HepG2 (cell line): ENCODE measurements around the gene CENPL. TPM values are rescaled to one million over a fixed set of nuclear protein-coding genes. Genes with fewer than 3 reads are reported as not detected.

Experiments
- ATAC-seq: fragments of 200-7000 bp; cut with Tn5 transposase; 3 replicates; pipeline ENCODE4 v1.9.1; 2020; ENCODE audit warnings: mild to moderate bottlenecking, moderate library complexity
- BruUV-seq: library from RNA; stranded (reverse); fragments of 400-500 nt; replicated peaks from 2 replicates; lab custom pipeline; 2021; lab: Mats Ljungman, UMichigan
- CTCF ChIA-PET: fragments of 300-600 bp; formaldehyde crosslinking; extraction: SDS; loops from one replicate; lab custom pipeline; 2021; ENCODE audit warnings: low total read pairs, inconsistent platforms, low intra/inter-chr PET ratio; lab: Yijun Ruan, JAX
- POLR2A ChIA-PET: fragments of 350-600 bp; sonication (Branson Sonifier 250); formaldehyde crosslinking; loops from one replicate; lab custom pipeline; 2020; ENCODE audit warnings: antibody characterized with exemption, inconsistent platforms; lab: Yijun Ruan, JAX
- DNase-seq: peaks from one replicate; pipeline ENCODE4 v3.0.0-alpha.2; 2015; ENCODE audit warnings: low spot score
- FAIRE-seq: peaks from 3 replicates; lab custom pipeline; 2011; peaks lifted over from hg19 to GRCh38; lab: Jason Lieb, UNC
- H2AFZ ChIP-seq: one replicate; pipeline ENCODE4 v1.6.1; 2011; ENCODE audit warnings: low read length, inconsistent platforms
- H3K27ac ChIP-seq: fragments of 300-600 bp; 3 replicates; pipeline ENCODE4 v1.8.0; 2011; ENCODE audit warnings: mixed run types, mild to moderate bottlenecking, mixed read lengths, low read length, inconsistent platforms; ENCODE audit not compliant: insufficient read depth; ENCODE audit errors: extremely low read length
- H3K27me3 ChIP-seq, 2 experiments: fragments of 200-600 bp in 1 of 2; 2 replicates in 1 of 2; 3 replicates in 1 of 2; pipeline versions ENCODE4 v1.6.0 to v1.8.0; 2011; ENCODE audit warnings: low read length in 2 of 2, mild to moderate bottlenecking in 2 of 2, moderate library complexity in 2 of 2, inconsistent platforms in 1 of 2; ENCODE audit not compliant: insufficient read depth in 2 of 2, control insufficient read depth in 1 of 2
- H3K36me3 ChIP-seq, 2 experiments: fragments of 200-600 bp in 1 of 2; replicated peaks in 1 of 2; 2 replicates in 1 of 2; 3 replicates in 1 of 2; pipeline versions ENCODE4 v1.5.1 to v1.8.0; 2011; ENCODE audit warnings: low read length in 2 of 2, inconsistent platforms in 1 of 2; ENCODE audit not compliant: insufficient read depth in 2 of 2, control insufficient read depth in 1 of 2
- H3K4me1 ChIP-seq: 2 replicates; pipeline ENCODE4 v1.5.1; 2012; ENCODE audit warnings: low read length, inconsistent platforms; ENCODE audit not compliant: insufficient read depth
- H3K4me2 ChIP-seq: 2 replicates; pipeline ENCODE4 v1.6.0; 2011; ENCODE audit warnings: low read depth, low read length, inconsistent platforms
- H3K4me3 ChIP-seq, 3 experiments: fragments of 200-600 bp in 1 of 3; sonication (generic), shearing (Covaris generic) in 1 of 3; replicated peaks in 1 of 3; 2 replicates each; pipeline ENCODE4 v1.5.1; 2011 to 2016; ENCODE audit warnings: low read length in 3 of 3, inconsistent platforms in 2 of 3, low read depth in 2 of 3, mild to moderate bottlenecking in 2 of 3, control low read depth in 1 of 3, mixed read lengths in 1 of 3; ENCODE audit not compliant: insufficient read depth in 1 of 3
- H3K79me2 ChIP-seq: one replicate; pipeline ENCODE4 v1.6.1; 2011; ENCODE audit warnings: low read length, inconsistent platforms; ENCODE audit not compliant: insufficient read depth
- H3K9ac ChIP-seq: 2 replicates; pipeline ENCODE4 v1.6.0; 2011; ENCODE audit warnings: mild to moderate bottlenecking, low read depth, low read length, inconsistent platforms; ENCODE audit not compliant: insufficient read depth
- H3K9me3 ChIP-seq: 2 replicates; pipeline ENCODE4 v1.5.1; 2012; ENCODE audit warnings: mild to moderate bottlenecking, low read length
- H4K20me1 ChIP-seq: 2 replicates; pipeline ENCODE4 v1.6.0; 2011; ENCODE audit warnings: inconsistent platforms, mild to moderate bottlenecking, low read length, moderate library complexity; ENCODE audit not compliant: insufficient read depth
- AKAP8 ChIP-seq: sonication (generic); formaldehyde crosslinking; IDR thresholded peaks from 2 replicates; pipeline ENCODE4 v1.5.1; 2020; ENCODE audit warnings: mild to moderate bottlenecking, missing genetic modification reagents
- DR1 ChIP-seq: sonication (generic); formaldehyde crosslinking; IDR thresholded peaks from 2 replicates; pipeline ENCODE4 v1.8.0; 2021; ENCODE audit warnings: mild to moderate bottlenecking, missing genetic modification reagents, inconsistent platforms
- MATR3 ChIP-seq: sonication (generic); formaldehyde crosslinking; IDR thresholded peaks from 2 replicates; pipeline ENCODE4 v1.4.0; 2020; ENCODE audit warnings: missing genetic modification reagents
- NR2F2 ChIP-seq: IDR thresholded peaks from 2 replicates; pipeline ENCODE4 v1.6.1; 2012; ENCODE audit warnings: low read depth, inconsistent platforms, borderline replicate concordance
- RFXANK ChIP-seq: IDR thresholded peaks from 2 replicates; pipeline ENCODE4 v1.6.1; 2016
- SSRP1 ChIP-seq: IDR thresholded peaks from 2 replicates; pipeline ENCODE4 v1.6.1; 2016; ENCODE audit warnings: control low read depth
- SUZ12 ChIP-seq: fragments of 150-350 bp; IDR thresholded peaks from 2 replicates; pipeline ENCODE4 v1.6.1; 2014; ENCODE audit warnings: low read depth, low read length
- TP53 ChIP-seq: sonication (generic); formaldehyde crosslinking; conservative IDR thresholded peaks from 2 replicates; pipeline ENCODE4 v1.4.0; 2020; ENCODE audit warnings: missing genetic modification reagents
- ZFP82 ChIP-seq: sonication (generic); formaldehyde crosslinking; IDR thresholded peaks from 2 replicates; pipeline ENCODE4 v1.5.1; 2020; ENCODE audit warnings: mild to moderate bottlenecking, missing genetic modification reagents, borderline replicate concordance
- ZIK1 ChIP-seq: sonication (generic); formaldehyde crosslinking; IDR thresholded peaks from 2 replicates; pipeline ENCODE4 v1.5.0; 2020; ENCODE audit warnings: mild to moderate bottlenecking, low read depth, missing genetic modification reagents, borderline replicate concordance
- ZNF20 ChIP-seq: sonication (generic); formaldehyde crosslinking; IDR thresholded peaks from 2 replicates; pipeline ENCODE4 v1.4.0; 2020; ENCODE audit warnings: mild to moderate bottlenecking, moderate library complexity, missing genetic modification reagents
- ZNF501 ChIP-seq: sonication (generic); formaldehyde crosslinking; IDR thresholded peaks from 2 replicates; pipeline ENCODE4 v1.5.1; 2020; ENCODE audit warnings: mild to moderate bottlenecking, moderate library complexity, missing genetic modification reagents
- ZNF768 ChIP-seq: sonication (generic); formaldehyde crosslinking; IDR thresholded peaks from 2 replicates; pipeline ENCODE4 v1.4.0; 2020; ENCODE audit warnings: missing genetic modification reagents
- ZNF839 ChIP-seq: sonication (generic); formaldehyde crosslinking; IDR thresholded peaks from 2 replicates; pipeline ENCODE4 v1.4.0; 2020; ENCODE audit warnings: missing genetic modification reagents, mild to moderate bottlenecking, borderline replicate concordance
- WGBS: methylation state at CpG from one replicate; pipeline ENCODE4 v1.1.6; 2017; ENCODE audit warnings: low lambda C conversion rate; 5-methylcytosine and 5-hydroxymethylcytosine counted together
- in situ Hi-C: cut with HindIII; loops from 2 replicates; pipeline ENCODE4 v1.10.0; 2017; ENCODE audit warnings: low pct_unique_long_range_greater_than_20kb; ENCODE audit not compliant: extremely low pct_ligation_motif_present
- intact Hi-C: fragments of 100-400 bp; cut with micrococcal nuclease; formaldehyde crosslinking; loops from one replicate; pipeline ENCODE4 v1.10.0; 2022; ENCODE audit not compliant: unreplicated experiment
- polyA plus RNA-seq, 8 experiments: library from polyadenylated mRNA; depleted of rRNA in 3 of 8; stranded (reverse) in 7 of 8; unstranded in 1 of 8; fragments of >200 nt; fragmentation: Illumina TruSeq in 4 of 8; extraction: Trizol in 4 of 8; gene quantifications; 2 replicates each; pipeline versions ENCODE4 v1.2.1 to v1.2.3, GENCODE V29; 2011 to 2016; ENCODE audit warnings: low read depth in 4 of 8, missing spikeins in 1 of 8, mixed read lengths in 1 of 8; ENCODE audit not compliant: insufficient read depth in 1 of 8
- total RNA-seq, 5 experiments: library from RNA; depleted of rRNA; stranded (reverse); fragments of >200 nt; fragmentation: Illumina TruSeq; extraction: Trizol; gene quantifications; 2 replicates each; pipeline ENCODE4 v1.2.3, GENCODE V29; 2016; ENCODE audit warnings: low read depth in 1 of 5
- TF ChIP-seq, protein P1 (sequence below): sonication (generic); formaldehyde crosslinking; IDR thresholded peaks from 2 replicates; pipeline ENCODE4 v1.8.1; 2023; ENCODE audit warnings: mild to moderate bottlenecking, moderate library complexity, missing genetic modification reagents
- TF ChIP-seq, protein P2 (sequence below): sonication (generic); formaldehyde crosslinking; IDR thresholded peaks from 2 replicates; pipeline ENCODE4 v1.8.0; 2022; ENCODE audit warnings: mild to moderate bottlenecking, missing genetic modification reagents
- TF ChIP-seq, protein P3 (sequence below): sonication (generic); formaldehyde crosslinking; conservative IDR thresholded peaks from 2 replicates; pipeline ENCODE4 v1.4.0; 2020; ENCODE audit warnings: missing genetic modification reagents

CENPL gene
- total and polyA plus RNA-seq, 2 of the 13 experiments (the other 11 are each of a cell fraction or from before 2014, with no cell fraction given): 4.4 to 14.2 TPM

DNA sequence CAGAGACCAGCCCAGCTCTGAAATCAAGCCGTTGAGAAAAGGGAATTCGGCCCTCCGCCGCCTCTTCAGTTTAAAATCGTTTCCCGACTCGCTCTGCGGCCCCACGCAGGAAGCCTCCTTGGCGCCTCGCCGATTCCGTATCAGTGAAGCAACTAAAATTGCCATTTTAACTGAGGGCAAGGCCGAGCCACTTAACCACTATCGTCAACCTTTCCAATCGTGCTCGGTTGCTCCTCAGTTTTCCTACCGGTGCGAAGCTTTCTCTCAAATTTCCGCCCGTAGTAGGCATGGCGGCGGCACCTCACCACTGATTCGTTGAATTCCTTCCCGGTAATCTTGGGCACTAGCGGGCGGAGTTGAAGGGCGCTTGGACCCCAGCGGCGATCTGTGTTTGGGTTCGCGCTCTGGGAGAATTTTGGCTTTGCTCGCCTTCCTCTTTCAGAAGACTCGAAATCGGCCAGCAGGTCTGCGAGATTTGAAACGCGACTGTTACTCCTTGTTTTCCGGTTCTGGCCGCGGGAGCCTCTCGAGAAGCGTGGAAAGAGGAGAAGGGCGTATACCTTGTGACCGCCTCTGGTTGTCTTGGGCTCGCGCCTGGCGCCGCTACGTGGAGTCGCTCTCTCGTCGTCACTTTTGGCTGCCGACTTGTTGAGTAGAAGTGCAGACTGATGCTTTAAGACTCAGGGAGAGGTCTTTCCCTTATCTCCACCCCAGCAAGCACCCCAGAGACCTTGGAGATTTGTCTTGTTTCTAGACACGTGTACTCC, at the start of gene CENPL, which contains the start of gene DARS2 (continued):
- TF ChIP-seq, protein P1, sequence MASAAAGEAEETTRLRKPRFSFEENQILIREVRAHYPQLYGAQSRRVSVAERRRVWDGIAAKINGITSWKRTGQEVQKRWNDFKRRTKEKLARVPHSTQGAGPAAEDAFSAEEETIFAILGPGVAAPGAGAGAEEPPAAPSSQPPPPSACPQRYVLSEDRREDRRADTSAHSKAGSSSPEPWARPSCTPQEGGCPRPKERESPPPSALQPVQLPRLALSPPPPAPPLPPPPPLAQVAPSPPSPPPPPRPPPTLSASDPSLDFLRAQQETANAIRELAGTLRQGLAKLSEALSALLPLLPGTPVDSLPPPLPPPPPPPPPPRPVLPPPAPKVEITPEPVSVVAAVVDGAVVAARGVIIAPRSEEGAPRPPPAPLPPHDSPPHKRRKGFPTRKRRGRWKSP: peak; percentile 88
- TF ChIP-seq DR1 (CRISPR knock-in tag) (peak; percentile 65; the same call in 1 of the 2 replicates), TP53 (CRISPR knock-in tag) (no peak), NR2F2 (peak; percentile 8; the same call in 1 of the 2 replicates), MATR3 (no peak)
- TF ChIP-seq, protein P2, sequence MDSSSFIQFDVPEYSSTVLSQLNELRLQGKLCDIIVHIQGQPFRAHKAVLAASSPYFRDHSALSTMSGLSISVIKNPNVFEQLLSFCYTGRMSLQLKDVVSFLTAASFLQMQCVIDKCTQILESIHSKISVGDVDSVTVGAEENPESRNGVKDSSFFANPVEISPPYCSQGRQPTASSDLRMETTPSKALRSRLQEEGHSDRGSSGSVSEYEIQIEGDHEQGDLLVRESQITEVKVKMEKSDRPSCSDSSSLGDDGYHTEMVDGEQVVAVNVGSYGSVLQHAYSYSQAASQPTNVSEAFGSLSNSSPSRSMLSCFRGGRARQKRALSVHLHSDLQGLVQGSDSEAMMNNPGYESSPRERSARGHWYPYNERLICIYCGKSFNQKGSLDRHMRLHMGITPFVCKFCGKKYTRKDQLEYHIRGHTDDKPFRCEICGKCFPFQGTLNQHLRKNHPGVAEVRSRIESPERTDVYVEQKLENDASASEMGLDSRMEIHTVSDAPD: no peak; the same call in 1 of the 2 replicates

DNA sequence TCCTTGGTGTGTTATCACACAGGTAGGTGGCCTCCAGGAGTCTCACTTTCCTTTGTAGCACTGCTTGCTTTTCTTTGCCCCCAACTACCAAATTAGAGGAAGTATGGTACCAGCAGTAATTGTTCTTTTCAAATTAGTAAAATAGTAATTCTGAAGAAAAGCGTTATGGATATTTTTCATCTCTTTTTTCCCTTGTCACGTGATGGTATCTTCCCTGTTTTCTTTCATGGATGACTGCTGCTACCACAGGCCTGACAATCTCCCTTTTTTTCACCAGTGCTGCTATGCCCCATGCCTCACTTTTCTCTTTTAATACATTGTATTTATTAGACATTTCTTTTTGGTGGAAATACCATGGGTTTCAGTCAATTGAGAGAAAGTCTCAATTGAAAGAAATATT, 46.8 kb upstream of the CENPL start:
- ChIA-PET CTCF (no interaction called here), POLR2A (no interaction called here)
- TF ChIP-seq ZNF839 (CRISPR knock-in tag): no peak
- TF ChIP-seq SUZ12: no peak
- no peak for TF ChIP-seq ZIK1 (CRISPR knock-in tag)
- no peak for TF ChIP-seq ZNF768 (CRISPR knock-in tag)
- TF ChIP-seq RFXANK (CRISPR knock-in tag): no peak
- TF ChIP-seq ZNF501 (CRISPR knock-in tag): no peak
- TF ChIP-seq AKAP8 (CRISPR knock-in tag): no peak
- no peak for TF ChIP-seq ZNF20 (CRISPR knock-in tag)
- TF ChIP-seq, protein P3, sequence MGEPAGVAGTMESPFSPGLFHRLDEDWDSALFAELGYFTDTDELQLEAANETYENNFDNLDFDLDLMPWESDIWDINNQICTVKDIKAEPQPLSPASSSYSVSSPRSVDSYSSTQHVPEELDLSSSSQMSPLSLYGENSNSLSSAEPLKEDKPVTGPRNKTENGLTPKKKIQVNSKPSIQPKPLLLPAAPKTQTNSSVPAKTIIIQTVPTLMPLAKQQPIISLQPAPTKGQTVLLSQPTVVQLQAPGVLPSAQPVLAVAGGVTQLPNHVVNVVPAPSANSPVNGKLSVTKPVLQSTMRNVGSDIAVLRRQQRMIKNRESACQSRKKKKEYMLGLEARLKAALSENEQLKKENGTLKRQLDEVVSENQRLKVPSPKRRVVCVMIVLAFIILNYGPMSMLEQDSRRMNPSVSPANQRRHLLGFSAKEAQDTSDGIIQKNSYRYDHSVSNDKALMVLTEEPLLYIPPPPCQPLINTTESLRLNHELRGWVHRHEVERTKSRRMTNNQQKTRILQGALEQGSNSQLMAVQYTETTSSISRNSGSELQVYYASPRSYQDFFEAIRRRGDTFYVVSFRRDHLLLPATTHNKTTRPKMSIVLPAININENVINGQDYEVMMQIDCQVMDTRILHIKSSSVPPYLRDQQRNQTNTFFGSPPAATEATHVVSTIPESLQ (CRISPR knock-in tag): no peak
- TF ChIP-seq SSRP1 (CRISPR knock-in tag): no peak
- no peak for TF ChIP-seq ZFP82 (CRISPR knock-in tag)
- Histone ChIP-seq H3K27ac (no peak overlapping the region), H3K27me3 (no peaks in the 10 kb centered on the region; a peak in 1 of 5 replicates), H2AFZ (no peak overlapping the region), H3K4me1 (peaks cover 22% of the 10 kb centered on the region), H3K4me2 (no peak overlapping the region), H3K9ac (no peak overlapping the region), H4K20me1 (peaks cover 4% of the 10 kb centered on the region), H3K79me2 (peaks cover 16% of the 10 kb centered on the region), H3K9me3 (no peaks in the 10 kb centered on the region), H3K4me3 (no peak overlapping the region), H3K36me3 (peaks cover 0 to 27% of the 10 kb centered on the region in 2 experiments; a peak in 4 of 5 replicates)
- FAIRE-seq (no peak), ATAC-seq (no peak), DNase-seq (no peak)
- in situ Hi-C loops: no loop called here
- intact Hi-C loops: no loop called here
- no TSS peak for BruUV-seq
- WGBS: 93% methylated on average over 2 of the region's 2 CpGs
